K562 (cell line): Measurements from ENCODE around the gene CCNO. TPM values are rescaled to one million over a fixed set of nuclear protein-coding genes. Genes with fewer than 3 reads are reported as not detected.

Source experiments
- ATAC-seq: fragments of 200-7000 bp; cut with Tn5 transposase; 3 replicates; pipeline ENCODE4 v1.9.1; 2020; ENCODE audit warnings: moderate library complexity
- BruUV-seq: library from RNA; stranded (reverse); fragments of 400-500 nt; replicated peaks from 2 replicates; lab custom pipeline; 2021; lab: Mats Ljungman, UMichigan
- CTCF ChIA-PET: fragments of 300-600 bp; formaldehyde crosslinking; extraction: SDS; loops from one replicate; lab custom pipeline; 2021; ENCODE audit warnings: low intra/inter-chr PET ratio; lab: Yijun Ruan, JAX
- POLR2A ChIA-PET: fragments of 300-600, 350-650 bp; sonication (Branson Sonifier 250); formaldehyde crosslinking; extraction: SDS; loops from one replicate; lab custom pipeline; 2021; ENCODE audit warnings: antibody characterized with exemption, inconsistent platforms; lab: Yijun Ruan, JAX
- DNase-seq, 4 experiments: peaks; one replicate each; pipeline versions ENCODE4 v3.0.0 to v3.0.0-alpha.2; 2011 to 2018; ENCODE audit warnings: low spot score in 3 of 4, mixed read lengths in 3 of 4; ENCODE audit errors: extremely low read depth in 1 of 4
- FAIRE-seq: peaks from 2 replicates; lab custom pipeline; 2011; peaks lifted over from hg19 to GRCh38; lab: Jason Lieb, UNC
- H2AFZ ChIP-seq: 2 replicates; pipeline ENCODE4 v1.6.0; 2011; ENCODE audit warnings: low read depth, low read length, control low read depth, inconsistent platforms
- H3K27ac ChIP-seq: fragments of 200-600 bp; 3 replicates; pipeline ENCODE4 v1.8.0; 2011; ENCODE audit warnings: low read depth, mild to moderate bottlenecking, control low read depth, inconsistent platforms, low read length, moderate library complexity, mixed read lengths; ENCODE audit errors: extremely low read depth
- H3K27me3 ChIP-seq, 2 experiments: fragments of 300-600 bp in 1 of 2; 2 replicates in 1 of 2; 3 replicates in 1 of 2; pipeline versions ENCODE4 v1.6.0 to v1.8.0; 2011; ENCODE audit warnings: inconsistent platforms in 2 of 2, low read length in 2 of 2, mild to moderate bottlenecking in 1 of 2, mixed read lengths in 1 of 2, moderate library complexity in 1 of 2; ENCODE audit not compliant: control insufficient read depth in 2 of 2, insufficient read depth in 2 of 2
- H3K36me3 ChIP-seq: fragments of 300-600 bp; 3 replicates; pipeline ENCODE4 v1.8.0; 2011; ENCODE audit warnings: mild to moderate bottlenecking, low read length, inconsistent platforms; ENCODE audit not compliant: control insufficient read depth, insufficient read depth
- H3K4me1 ChIP-seq, 2 experiments: fragments of 200-600 bp in 1 of 2; replicated peaks in 1 of 2; 2 replicates in 1 of 2; 3 replicates in 1 of 2; pipeline versions ENCODE4 v1.5.1 to v1.8.0; 2011; ENCODE audit warnings: inconsistent platforms in 2 of 2, low read length in 2 of 2, mild to moderate bottlenecking in 1 of 2, mixed read lengths in 1 of 2, moderate library complexity in 1 of 2; ENCODE audit not compliant: control insufficient read depth in 2 of 2, insufficient read depth in 2 of 2
- H3K4me2 ChIP-seq: 2 replicates; pipeline ENCODE4 v1.6.1; 2011; ENCODE audit warnings: low read length, control low read depth, inconsistent platforms, mixed read lengths; ENCODE audit not compliant: insufficient read depth
- H3K4me3 ChIP-seq: fragments of 200-600 bp; sonication (generic), shearing (Covaris generic); 2 replicates; pipeline ENCODE4 v1.5.1; 2016; ENCODE audit warnings: control low read depth, inconsistent platforms
- H3K79me2 ChIP-seq: fragments of 200-600 bp; 3 replicates; pipeline ENCODE4 v1.8.0; 2011; ENCODE audit warnings: low read length, inconsistent platforms; ENCODE audit not compliant: control insufficient read depth, insufficient read depth
- H3K9ac ChIP-seq, 2 experiments: 2 replicates each; pipeline versions ENCODE4 v1.6.0 to v1.6.1; 2011; ENCODE audit warnings: low read depth in 2 of 2, low read length in 2 of 2, control low read depth in 1 of 2, inconsistent platforms in 1 of 2, mild to moderate bottlenecking in 1 of 2, mixed read lengths in 1 of 2; ENCODE audit not compliant: insufficient read depth in 1 of 2
- H3K9me1 ChIP-seq: one replicate; pipeline ENCODE4 v1.6.0; 2011; ENCODE audit warnings: inconsistent platforms, mild to moderate bottlenecking, low read length, moderate library complexity; ENCODE audit not compliant: control insufficient read depth, insufficient read depth
- H3K9me3 ChIP-seq: replicated peaks from 2 replicates; pipeline ENCODE4 v1.5.1; 2011; ENCODE audit warnings: low read depth, low read length, inconsistent platforms; ENCODE audit not compliant: control insufficient read depth, insufficient read depth
- H4K20me1 ChIP-seq: replicated peaks from 2 replicates; pipeline ENCODE4 v1.6.1; 2011; ENCODE audit warnings: low read length, inconsistent platforms, mixed read lengths; ENCODE audit not compliant: control insufficient read depth, insufficient read depth
- ARID3A ChIP-seq: IDR thresholded peaks from 2 replicates; pipeline ENCODE4 v1.6.1; 2012; ENCODE audit warnings: low read depth, low read length, improper control_type of control experiment, borderline replicate concordance
- ASH1L ChIP-seq: fragments of 450-650 bp; IDR thresholded peaks from 2 replicates; pipeline ENCODE4 v1.6.1; 2018; ENCODE audit warnings: borderline replicate concordance, mild to moderate bottlenecking, low read depth; ENCODE audit not compliant: partially characterized antibody
- BMI1 ChIP-seq: fragments of 150-350 bp; IDR thresholded peaks from 2 replicates; pipeline ENCODE4 v1.6.1; 2014; ENCODE audit warnings: low read length
- BRCA1 ChIP-seq, 2 experiments: fragments of 450-650 bp in 1 of 2; sonication (generic) in 1 of 2; formaldehyde crosslinking in 1 of 2; IDR thresholded peaks; 2 replicates each; pipeline versions ENCODE4 v1.5.0 to v1.6.1; 2017 to 2020; ENCODE audit warnings: mild to moderate bottlenecking in 1 of 2, missing genetic modification reagents in 1 of 2
- DIDO1 ChIP-seq: fragments of 450-650 bp; IDR thresholded peaks from 2 replicates; pipeline ENCODE4 v1.6.1; 2016; ENCODE audit warnings: low read depth, missing biosample characterization, missing genetic modification characterization
- FOXP1 ChIP-seq: sonication (generic); formaldehyde crosslinking; IDR thresholded peaks from 2 replicates; pipeline ENCODE4 v1.8.0; 2022; ENCODE audit warnings: mild to moderate bottlenecking, missing genetic modification reagents
- GATAD2A ChIP-seq: fragments of 450-650 bp; IDR thresholded peaks from 2 replicates; pipeline ENCODE4 v1.6.1; 2017
- HCFC1 ChIP-seq: IDR thresholded peaks from 2 replicates; pipeline ENCODE4 v1.6.1; 2012; ENCODE audit warnings: low read depth, low read length, improper control_type of control experiment
- HOXB6 ChIP-seq: fragments of 250-450 bp; sonication (Bioruptor Pico); IDR thresholded peaks from 2 replicates; pipeline ENCODE4 v1.5.1; 2022; ENCODE audit warnings: mild to moderate bottlenecking, borderline replicate concordance
- MYC ChIP-seq, 2 experiments: fragments of 250-450 bp in 1 of 2; sonication (Bioruptor Pico) in 1 of 2; IDR thresholded peaks; 2 replicates each; pipeline versions ENCODE4 v1.5.1 to v1.6.1; 2012 to 2021; ENCODE audit warnings: low read depth in 2 of 2, borderline replicate concordance in 1 of 2, improper control_type of control experiment in 1 of 2, low read length in 1 of 2, mild to moderate bottlenecking in 1 of 2, moderate library complexity in 1 of 2
- NFRKB ChIP-seq: fragments of 450-650 bp; IDR thresholded peaks from 2 replicates; pipeline ENCODE4 v1.6.1; 2016; ENCODE audit warnings: low read depth
- SRF ChIP-seq, 2 experiments: fragments of 250-450, 450-650 bp in 1 of 2; sonication (Bioruptor Pico) in 1 of 2; sonication (generic) in 1 of 2; formaldehyde crosslinking; IDR thresholded peaks; 2 replicates each; pipeline versions ENCODE4 v1.5.0 to v1.5.1; 2020 to 2022; ENCODE audit warnings: mild to moderate bottlenecking in 1 of 2, missing genetic modification reagents in 1 of 2
- TAF9B ChIP-seq: fragments of 450-650 bp; IDR thresholded peaks from 2 replicates; pipeline ENCODE4 v1.6.1; 2018; ENCODE audit warnings: mild to moderate bottlenecking; ENCODE audit not compliant: partially characterized antibody
- TFE3 ChIP-seq: fragments of 450-650 bp; formaldehyde crosslinking; IDR thresholded peaks from 2 replicates; pipeline ENCODE4 v1.4.0; 2020; ENCODE audit warnings: mild to moderate bottlenecking, mixed read lengths
- ZNF146 ChIP-seq: IDR thresholded peaks from one replicate; pipeline ENCODE4 v1.6.1; 2018; ENCODE audit warnings: missing compliant biosample characterization; ENCODE audit not compliant: unreplicated experiment
- ZNF224 ChIP-seq: sonication (generic); formaldehyde crosslinking; IDR thresholded peaks from 2 replicates; pipeline ENCODE4 v1.8.0; 2022; ENCODE audit warnings: mild to moderate bottlenecking, missing genetic modification reagents
- ZNF655 ChIP-seq: fragments of 250-450 bp; sonication (Bioruptor Pico); IDR thresholded peaks from 2 replicates; pipeline ENCODE4 v1.5.0; 2021
- WGBS: fragments of 100-300 bp; shearing (Covaris generic); methylation state at CpG from one replicate; pipeline ENCODE4 v1.1.6; 2016; ENCODE audit warnings: low coverage, mixed read lengths; ENCODE audit not compliant: insufficient coverage; ENCODE audit errors: missing lambda C conversion rate; 5-methylcytosine and 5-hydroxymethylcytosine counted together
- in situ Hi-C: fragments of 300-500 bp; cut with MboI; formaldehyde crosslinking; loops from 4 replicates; pipeline ENCODE4 v1.15.0; 2018; ENCODE audit warnings: inconsistent platforms, mixed read lengths
- intact Hi-C: fragments of 100-400 bp; cut with micrococcal nuclease; formaldehyde crosslinking; loops from 2 replicates; pipeline ENCODE4 v1.14.2; 2022
- polyA plus RNA-seq, 8 experiments: library from polyadenylated mRNA; depleted of rRNA in 4 of 8; stranded (reverse) in 5 of 8; unstranded in 3 of 8; fragments of >200 nt; fragmentation: Nextera tagmentation in 2 of 8; fragmentation: Illumina TruSeq in 1 of 8; extraction: Ambion mirVana in 2 of 8; extraction: Trizol in 1 of 8; gene quantifications; 2 replicates each; pipeline versions ENCODE4 v1.2.1 to v1.2.3, GENCODE V29; 2011 to 2014; ENCODE audit warnings: inconsistent platforms in 1 of 8, missing spikeins in 1 of 8
- total RNA-seq, 7 experiments: library from RNA; depleted of rRNA in 6 of 7; stranded (reverse); fragments of >200 nt in 6 of 7; fragmentation: Illumina TruSeq in 2 of 7; extraction: Trizol in 2 of 7; gene quantifications; 2 replicates each; pipeline versions ENCODE4 v1.2.1 to v1.2.3, GENCODE V29; 2011 to 2021; ENCODE audit warnings: low replicate concordance in 1 of 7

Gene CCNO
- total and polyA plus RNA-seq, 9 of the 15 experiments (the other 6 are each of a cell fraction or from before 2014, with no cell fraction given): 0.08 to 3.1 (median 0.29) TPM

- H3K9ac ChIP-seq: no peak overlapping the region
- H2AFZ ChIP-seq: no peak overlapping the region
- no peaks in the 10 kb centered on the region for H3K9me3 ChIP-seq
- ChIA-PET CTCF (interaction anchor here (0.7 kb wide), 1 partner anchor 250 kb away, joined by 4 read pairs; no protein-coding TSS in a partner anchor), POLR2A (no interaction called here)
- no peaks in the 10 kb centered on the region; a peak in 1 of 5 replicates for H3K4me1 ChIP-seq
- WGBS: 12% methylated on average over 6 of the region's 6 CpGs
- peaks cover 6 to 21% of the 10 kb centered on the region in 2 experiments; a peak in 2 of 5 replicates for H3K27me3 ChIP-seq
- no peak overlapping the region for H3K4me3 ChIP-seq
- ATAC-seq: no peak
- H3K9me1 ChIP-seq: no peaks in the 10 kb centered on the region
- in situ Hi-C loops (no loop called here), intact Hi-C loops (no loop called here)
- no peak overlapping the region for H3K27ac ChIP-seq
- BruUV-seq: no TSS peak
- no peak for DNase-seq
- no peak for FAIRE-seq
- H3K36me3 ChIP-seq: no peaks in the 10 kb centered on the region
- no peak overlapping the region for H3K4me2 ChIP-seq
- H3K79me2 ChIP-seq: no peaks in the 10 kb centered on the region
- no peaks in the 10 kb centered on the region for H4K20me1 ChIP-seq
- TF ChIP-seq NFRKB (no peak), BMI1 (no peak), FOXP1 (CRISPR knock-in tag) (no peak), TFE3 (CRISPR knock-in tag) (no peak), DIDO1 (tag) (no peak), GATAD2A (no peak), ASH1L (no peak), ARID3A (no peak), TAF9B (no peak), ZNF655 (CRISPR knock-in tag) (no peak), ZNF146 (no peak), SRF (CRISPR knock-in tag; IDR thresholded peaks at IDR 0.05) (no peak), BRCA1 (IDR thresholded peaks at IDR 0.05) (no peak), BRCA1 (CRISPR knock-in tag; IDR thresholded peaks at IDR 0.05) (no peak), MYC (IDR thresholded peaks at IDR 0.05; ENCODE audit: low read depth, low read length) (no peak), MYC (CRISPR knock-in tag; IDR thresholded peaks at IDR 0.05; ENCODE audit: borderline replicate concordance, low read depth) (no peak), HCFC1 (no peak), HOXB6 (CRISPR knock-in tag) (no peak), ZNF224 (CRISPR knock-in tag) (no peak)
Measured at GRCh38 chr5:55188656-55189540, 44.5 kb downstream of the CCNO start.
